GM23338 (cell line): ENCODE results near the gene ZNF507. TPM values are rescaled to one million over a fixed set of nuclear protein-coding genes. Genes with fewer than 3 reads are reported as not detected.

Experiments used
- ATAC-seq: fragments of 200-7000 bp; cut with Tn5 transposase; 3 replicates; pipeline ENCODE4 v1.9.1; 2020
- DNase-seq: peaks from one replicate; pipeline ENCODE4 v3.0.0-alpha.2; 2015; ENCODE audit warnings: low spot score
- H2AFZ ChIP-seq: fragments of 200-600 bp; sonication (generic); 2 replicates; pipeline ENCODE4 v1.8.0; 2016; ENCODE audit warnings: antibody characterized with exemption, mild to moderate bottlenecking, moderate library complexity
- H3F3A ChIP-seq: fragments of 200-600 bp; sonication (generic); replicated peaks from 2 replicates; pipeline ENCODE4 v1.8.0; 2017; ENCODE audit warnings: antibody characterized with exemption, mixed run types, low read depth
- H3K27ac ChIP-seq: fragments of 200-600 bp; sonication (generic); 2 replicates; pipeline ENCODE4 v1.6.1; 2016; ENCODE audit warnings: low read depth
- H3K27me3 ChIP-seq: fragments of 200-600 bp; sonication (generic); 2 replicates; pipeline ENCODE4 v1.8.0; 2016; ENCODE audit warnings: mild to moderate bottlenecking, mixed run types, moderate library complexity; ENCODE audit not compliant: insufficient read depth
- H3K36me3 ChIP-seq: fragments of 200-600 bp; sonication (generic); 2 replicates; pipeline ENCODE4 v1.8.0; 2016; ENCODE audit warnings: mild to moderate bottlenecking; ENCODE audit not compliant: insufficient read depth
- H3K4me1 ChIP-seq: fragments of 200-600 bp; sonication (generic); 2 replicates; pipeline ENCODE4 v1.8.0; 2016; ENCODE audit warnings: mild to moderate bottlenecking, moderate library complexity; ENCODE audit not compliant: insufficient read depth
- H3K4me2 ChIP-seq: fragments of 200-600 bp; sonication (generic); 2 replicates; pipeline ENCODE4 v1.7.1; 2017; ENCODE audit warnings: mixed run types
- H3K4me3 ChIP-seq: fragments of 200-600 bp; sonication (generic); 2 replicates; pipeline ENCODE4 v1.6.1; 2016; ENCODE audit warnings: mixed run types
- H3K79me2 ChIP-seq: fragments of 200-600 bp; sonication (generic); replicated peaks from 2 replicates; pipeline ENCODE4 v1.8.0; 2017; ENCODE audit warnings: mild to moderate bottlenecking; ENCODE audit not compliant: insufficient read depth
- H3K9me2 ChIP-seq: fragments of 200-600 bp; sonication (generic); 2 replicates; pipeline ENCODE4 v1.8.0; 2017; ENCODE audit not compliant: insufficient read depth
- H4K20me1 ChIP-seq: fragments of 200-600 bp; sonication (generic); replicated peaks from 2 replicates; pipeline ENCODE4 v1.8.0; 2017; ENCODE audit warnings: mild to moderate bottlenecking; ENCODE audit not compliant: insufficient read depth
- H3K27ac Mint-ChIP-seq: 2 replicates; pipeline ENCODE4 v1.8.0; 2020; ENCODE audit warnings: inconsistent platforms, mild to moderate bottlenecking, moderate library complexity, mixed read lengths
- H3K27me3 Mint-ChIP-seq: 3 replicates; pipeline ENCODE4 v1.8.0; 2022; ENCODE audit warnings: low read depth, mild to moderate bottlenecking, moderate library complexity, mixed read lengths, inconsistent platforms; ENCODE audit not compliant: insufficient read depth, poor library complexity
- H3K36me3 Mint-ChIP-seq: 3 replicates; pipeline ENCODE4 v1.8.0; 2021; ENCODE audit warnings: low read depth, mild to moderate bottlenecking, inconsistent platforms, moderate library complexity, mixed read lengths
- H3K4me1 Mint-ChIP-seq: 3 replicates; pipeline ENCODE4 v1.8.0; 2020; ENCODE audit warnings: mild to moderate bottlenecking, inconsistent platforms, mixed read lengths
- H3K4me3 Mint-ChIP-seq: 3 replicates; pipeline ENCODE4 v1.8.0; 2021; ENCODE audit warnings: moderate library complexity, mild to moderate bottlenecking, inconsistent platforms, mixed read lengths
- H3K9me3 Mint-ChIP-seq: 3 replicates; pipeline ENCODE4 v1.8.0; 2020; ENCODE audit warnings: moderate library complexity, mild to moderate bottlenecking, inconsistent platforms, mixed read lengths
- CREB1 ChIP-seq: fragments of 250-450 bp; sonication (Bioruptor Pico); IDR thresholded peaks from 2 replicates; pipeline ENCODE4 v1.5.0; 2020; ENCODE audit warnings: low read depth, mild to moderate bottlenecking, moderate library complexity
- EZH2 ChIP-seq: fragments of 200-600 bp; sonication (generic); IDR thresholded peaks from one replicate; pipeline ENCODE4 v1.8.0; 2017; ENCODE audit warnings: antibody characterized with exemption, mild to moderate bottlenecking, low read depth; ENCODE audit not compliant: unreplicated experiment
- EZH2phosphoT487 ChIP-seq: fragments of 200-600 bp; sonication (generic); IDR thresholded peaks from one replicate; pipeline ENCODE4 v1.8.1; 2018; ENCODE audit warnings: antibody characterized with exemption; ENCODE audit not compliant: unreplicated experiment
- JUNB ChIP-seq: IDR thresholded peaks from one replicate; pipeline ENCODE4 v1.6.1; 2016; ENCODE audit warnings: antibody characterized with exemption; ENCODE audit not compliant: unreplicated experiment
- NANOG ChIP-seq: IDR thresholded peaks from 2 replicates; pipeline ENCODE4 v1.6.1; 2016; ENCODE audit warnings: antibody characterized with exemption, borderline replicate concordance
- POLR2AphosphoS5 ChIP-seq: IDR thresholded peaks from 2 replicates; pipeline ENCODE4 v1.6.1; 2016; ENCODE audit warnings: antibody characterized with exemption, low read depth
- ZNF331 ChIP-seq: fragments of 250-450 bp; sonication (Bioruptor Pico); IDR thresholded peaks from 2 replicates; pipeline ENCODE4 v1.5.0; 2020; ENCODE audit warnings: low read depth, mild to moderate bottlenecking, moderate library complexity
- polyA plus RNA-seq: library from polyadenylated mRNA; unstranded; fragments of >200 nt; fragmentation: Nextera tagmentation; extraction: Ambion mirVana; gene quantifications from 2 replicates; pipeline ENCODE4 v1.2.1, GENCODE V29; 2016
- total RNA-seq: library from RNA; depleted of rRNA; stranded (reverse); fragments of >200 nt; shearing (Covaris generic); gene quantifications from 2 replicates; pipeline ENCODE4 v1.2.3, GENCODE V29; 2014
- TF ChIP-seq, protein P1 (sequence below): fragments of 250-450 bp; sonication (Bioruptor Pico); IDR thresholded peaks from 2 replicates; pipeline ENCODE4 v1.5.0; 2020; ENCODE audit warnings: mild to moderate bottlenecking, moderate library complexity
- TF ChIP-seq, protein P2 (sequence below), 2 experiments: fragments of 200-600 bp in 1 of 2; sonication (generic) in 1 of 2; conservative IDR thresholded peaks; 2 replicates each; pipeline versions ENCODE4 v1.5.1 to v1.6.1; 2016 to 2017; ENCODE audit warnings: antibody characterized with exemption in 2 of 2, low read depth in 2 of 2, mild to moderate bottlenecking in 2 of 2, moderate library complexity in 1 of 2

Gene ZNF507
- total and polyA plus RNA-seq, 2 experiments from 2014 or later, result 10.4 to 23.4 TPM

- TF ChIP-seq, protein P1, sequence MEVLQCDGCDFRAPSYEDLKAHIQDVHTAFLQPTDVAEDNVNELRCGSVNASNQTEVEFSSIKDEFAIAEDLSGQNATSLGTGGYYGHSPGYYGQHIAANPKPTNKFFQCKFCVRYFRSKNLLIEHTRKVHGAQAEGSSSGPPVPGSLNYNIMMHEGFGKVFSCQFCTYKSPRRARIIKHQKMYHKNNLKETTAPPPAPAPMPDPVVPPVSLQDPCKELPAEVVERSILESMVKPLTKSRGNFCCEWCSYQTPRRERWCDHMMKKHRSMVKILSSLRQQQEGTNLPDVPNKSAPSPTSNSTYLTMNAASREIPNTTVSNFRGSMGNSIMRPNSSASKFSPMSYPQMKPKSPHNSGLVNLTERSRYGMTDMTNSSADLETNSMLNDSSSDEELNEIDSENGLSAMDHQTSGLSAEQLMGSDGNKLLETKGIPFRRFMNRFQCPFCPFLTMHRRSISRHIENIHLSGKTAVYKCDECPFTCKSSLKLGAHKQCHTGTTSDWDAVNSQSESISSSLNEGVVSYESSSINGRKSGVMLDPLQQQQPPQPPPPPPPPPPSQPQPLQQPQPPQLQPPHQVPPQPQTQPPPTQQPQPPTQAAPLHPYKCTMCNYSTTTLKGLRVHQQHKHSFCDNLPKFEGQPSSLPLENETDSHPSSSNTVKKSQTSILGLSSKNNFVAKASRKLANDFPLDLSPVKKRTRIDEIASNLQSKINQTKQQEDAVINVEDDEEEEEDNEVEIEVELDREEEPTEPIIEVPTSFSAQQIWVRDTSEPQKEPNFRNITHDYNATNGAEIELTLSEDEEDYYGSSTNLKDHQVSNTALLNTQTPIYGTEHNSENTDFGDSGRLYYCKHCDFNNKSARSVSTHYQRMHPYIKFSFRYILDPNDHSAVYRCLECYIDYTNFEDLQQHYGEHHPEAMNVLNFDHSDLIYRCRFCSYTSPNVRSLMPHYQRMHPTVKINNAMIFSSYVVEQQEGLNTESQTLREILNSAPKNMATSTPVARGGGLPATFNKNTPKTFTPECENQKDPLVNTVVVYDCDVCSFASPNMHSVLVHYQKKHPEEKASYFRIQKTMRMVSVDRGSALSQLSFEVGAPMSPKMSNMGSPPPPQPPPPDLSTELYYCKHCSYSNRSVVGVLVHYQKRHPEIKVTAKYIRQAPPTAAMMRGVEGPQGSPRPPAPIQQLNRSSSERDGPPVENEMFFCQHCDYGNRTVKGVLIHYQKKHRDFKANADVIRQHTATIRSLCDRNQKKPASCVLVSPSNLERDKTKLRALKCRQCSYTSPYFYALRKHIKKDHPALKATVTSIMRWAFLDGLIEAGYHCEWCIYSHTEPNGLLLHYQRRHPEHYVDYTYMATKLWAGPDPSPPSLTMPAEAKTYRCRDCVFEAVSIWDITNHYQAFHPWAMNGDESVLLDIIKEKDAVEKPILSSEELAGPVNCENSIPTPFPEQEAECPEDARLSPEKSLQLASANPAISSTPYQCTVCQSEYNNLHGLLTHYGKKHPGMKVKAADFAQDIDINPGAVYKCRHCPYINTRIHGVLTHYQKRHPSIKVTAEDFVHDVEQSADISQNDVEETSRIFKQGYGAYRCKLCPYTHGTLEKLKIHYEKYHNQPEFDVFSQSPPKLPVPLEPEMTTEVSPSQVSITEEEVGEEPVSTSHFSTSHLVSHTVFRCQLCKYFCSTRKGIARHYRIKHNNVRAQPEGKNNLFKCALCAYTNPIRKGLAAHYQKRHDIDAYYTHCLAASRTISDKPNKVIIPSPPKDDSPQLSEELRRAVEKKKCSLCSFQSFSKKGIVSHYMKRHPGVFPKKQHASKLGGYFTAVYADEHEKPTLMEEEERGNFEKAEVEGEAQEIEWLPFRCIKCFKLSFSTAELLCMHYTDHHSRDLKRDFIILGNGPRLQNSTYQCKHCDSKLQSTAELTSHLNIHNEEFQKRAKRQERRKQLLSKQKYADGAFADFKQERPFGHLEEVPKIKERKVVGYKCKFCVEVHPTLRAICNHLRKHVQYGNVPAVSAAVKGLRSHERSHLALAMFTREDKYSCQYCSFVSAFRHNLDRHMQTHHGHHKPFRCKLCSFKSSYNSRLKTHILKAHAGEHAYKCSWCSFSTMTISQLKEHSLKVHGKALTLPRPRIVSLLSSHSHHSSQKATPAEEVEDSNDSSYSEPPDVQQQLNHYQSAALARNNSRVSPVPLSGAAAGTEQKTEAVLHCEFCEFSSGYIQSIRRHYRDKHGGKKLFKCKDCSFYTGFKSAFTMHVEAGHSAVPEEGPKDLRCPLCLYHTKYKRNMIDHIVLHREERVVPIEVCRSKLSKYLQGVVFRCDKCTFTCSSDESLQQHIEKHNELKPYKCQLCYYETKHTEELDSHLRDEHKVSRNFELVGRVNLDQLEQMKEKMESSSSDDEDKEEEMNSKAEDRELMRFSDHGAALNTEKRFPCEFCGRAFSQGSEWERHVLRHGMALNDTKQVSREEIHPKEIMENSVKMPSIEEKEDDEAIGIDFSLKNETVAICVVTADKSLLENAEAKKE (CRISPR knock-in tag), result no peak
- no peak for TF ChIP-seq EZH2
- TF ChIP-seq CREB1 (CRISPR knock-in tag), result no peak
- TF ChIP-seq EZH2phosphoT487, result no peak
- no peak for TF ChIP-seq POLR2AphosphoS5
- TF ChIP-seq NANOG, result no peak
- TF ChIP-seq, protein P2, sequence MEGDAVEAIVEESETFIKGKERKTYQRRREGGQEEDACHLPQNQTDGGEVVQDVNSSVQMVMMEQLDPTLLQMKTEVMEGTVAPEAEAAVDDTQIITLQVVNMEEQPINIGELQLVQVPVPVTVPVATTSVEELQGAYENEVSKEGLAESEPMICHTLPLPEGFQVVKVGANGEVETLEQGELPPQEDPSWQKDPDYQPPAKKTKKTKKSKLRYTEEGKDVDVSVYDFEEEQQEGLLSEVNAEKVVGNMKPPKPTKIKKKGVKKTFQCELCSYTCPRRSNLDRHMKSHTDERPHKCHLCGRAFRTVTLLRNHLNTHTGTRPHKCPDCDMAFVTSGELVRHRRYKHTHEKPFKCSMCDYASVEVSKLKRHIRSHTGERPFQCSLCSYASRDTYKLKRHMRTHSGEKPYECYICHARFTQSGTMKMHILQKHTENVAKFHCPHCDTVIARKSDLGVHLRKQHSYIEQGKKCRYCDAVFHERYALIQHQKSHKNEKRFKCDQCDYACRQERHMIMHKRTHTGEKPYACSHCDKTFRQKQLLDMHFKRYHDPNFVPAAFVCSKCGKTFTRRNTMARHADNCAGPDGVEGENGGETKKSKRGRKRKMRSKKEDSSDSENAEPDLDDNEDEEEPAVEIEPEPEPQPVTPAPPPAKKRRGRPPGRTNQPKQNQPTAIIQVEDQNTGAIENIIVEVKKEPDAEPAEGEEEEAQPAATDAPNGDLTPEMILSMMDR (conservative IDR thresholded peaks at IDR 0.05; ENCODE audit: low read depth in 2 of 2), result no peak
- TF ChIP-seq ZNF331 (CRISPR knock-in tag), result no peak
- TF ChIP-seq JUNB, result no peak
These were observed 16.9 kb downstream of the ZNF507 start (continued) for GRCh38 chr19:32362318-32362691.

- Histone ChIP-seq H3K79me2 (peaks cover 76% of the 10 kb centered on the region), H2AFZ (no peak overlapping the region), H3K4me1 (no peaks in the 10 kb centered on the region), H3K27me3 (no peaks in the 10 kb centered on the region), H4K20me1 (peaks cover 45% of the 10 kb centered on the region), H3K4me3 (no peak overlapping the region), H3K36me3 (peaks cover 30% of the 10 kb centered on the region), H3K9me2 (no peaks in the 10 kb centered on the region), H3K4me2 (no peak overlapping the region), H3K27ac (no peak overlapping the region), H3F3A (no peaks in the 10 kb centered on the region)
- no peak for TF ChIP-seq JUNB
- TF ChIP-seq EZH2phosphoT487, result no peak
- TF ChIP-seq CREB1 (CRISPR knock-in tag), result no peak
- no peak for ATAC-seq
- Mint-ChIP-seq H3K36me3 (peaks cover 63% of the 10 kb centered on the region), H3K27me3 (no peaks in the 10 kb centered on the region), H3K9me3 (no peaks in the 10 kb centered on the region), H3K4me3 (no peak overlapping the region), H3K4me1 (no peaks in the 10 kb centered on the region), H3K27ac (no peak overlapping the region)
- no peak for DNase-seq
These were observed 17.8 kb downstream of the ZNF507 start for GRCh38 chr19:32363175-32363574.
